Gastroesophageal sphincter (tissue), 4 donors: Measurements from ENCODE around the gene CMTM8. TPM values are rescaled to one million over a fixed set of nuclear protein-coding genes. Genes with fewer than 3 reads are reported as not detected.
A peak's percentile ranks its signal among the peaks of the same experiment; 100 is the strongest.

Experiments
- ATAC-seq: fragments of 150-250 bp; one replicate; pipeline ENCODE4 v1.9.1; 2016; ENCODE audit warnings: mild to moderate bottlenecking, moderate library complexity
- H3K27ac ChIP-seq, 4 donors: fragments of 200-600 bp; sonication (generic) in 3 of 4; 1 replicate in 3 of 4; 2 replicates in 1 of 4; pipeline ENCODE4 v1.5.1; 2016 to 2019
- H3K27me3 ChIP-seq: fragments of 200-600 bp; sonication (generic); one replicate; pipeline ENCODE4 v1.5.1; 2019
- H3K36me3 ChIP-seq, 2 donors: fragments of 200-600 bp; sonication (generic); one replicate each; pipeline ENCODE4 v1.5.1; 2019; ENCODE audit warnings: control low read depth in 1 of 2
- H3K4me1 ChIP-seq, 3 donors: fragments of 200-600 bp; sonication (generic); 1 replicate in 2 of 3; 2 replicates in 1 of 3; pipeline ENCODE4 v1.5.1; 2016 to 2019; ENCODE audit warnings: control low read depth in 2 of 3
- H3K4me3 ChIP-seq, 2 donors: fragments of 200-600 bp; sonication (generic); one replicate each; pipeline ENCODE4 v1.5.1; 2019; ENCODE audit warnings: mild to moderate bottlenecking in 1 of 2, moderate library complexity in 1 of 2
- H3K9me3 ChIP-seq, 3 donors: fragments of 200-600 bp; sonication (generic); one replicate each; pipeline ENCODE4 v1.5.1; 2017 to 2019; ENCODE audit warnings: control low read depth in 2 of 3
- CTCF ChIP-seq, 4 experiments: fragments of 200-600 bp in 2 of 4; fragments of 450-650 bp in 2 of 4; sonication (generic) in 1 of 4; IDR thresholded peaks; one replicate each; pipeline ENCODE4 v1.5.1; 2017 to 2019; ENCODE audit warnings: antibody characterized with exemption in 4 of 4, mild to moderate bottlenecking in 2 of 4, moderate library complexity in 2 of 4
- EP300 ChIP-seq: sonication (generic); formaldehyde crosslinking; IDR thresholded peaks from one replicate; pipeline ENCODE4 v1.6.1; 2017; ENCODE audit warnings: antibody characterized with exemption, mild to moderate bottlenecking
- POLR2A ChIP-seq, 2 donors: fragments of 450-650 bp; IDR thresholded peaks; one replicate each; pipeline ENCODE4 v1.6.1; 2017; ENCODE audit warnings: antibody characterized with exemption in 2 of 2, mild to moderate bottlenecking in 2 of 2, moderate library complexity in 1 of 2
- POLR2AphosphoS5 ChIP-seq: sonication (generic); formaldehyde crosslinking; IDR thresholded peaks from one replicate; pipeline ENCODE4 v1.6.1; 2017; ENCODE audit warnings: antibody characterized with exemption
- WGBS, 2 donors: methylation state at CpG; one replicate each; pipeline ENCODE4 v1.1.5; 2018; ENCODE audit warnings: low coverage in 1 of 2; 5-methylcytosine and 5-hydroxymethylcytosine counted together
- total RNA-seq, 4 donors: library from RNA; depleted of rRNA; stranded (reverse); fragments of >200 nt; gene quantifications; one replicate each; pipeline ENCODE4 v1.1.0, GENCODE V29; 2016

CMTM8 gene
- total RNA-seq, 4 donors from 2014 or later = 1.2 to 3.1 (median 1.6) TPM

DNA sequence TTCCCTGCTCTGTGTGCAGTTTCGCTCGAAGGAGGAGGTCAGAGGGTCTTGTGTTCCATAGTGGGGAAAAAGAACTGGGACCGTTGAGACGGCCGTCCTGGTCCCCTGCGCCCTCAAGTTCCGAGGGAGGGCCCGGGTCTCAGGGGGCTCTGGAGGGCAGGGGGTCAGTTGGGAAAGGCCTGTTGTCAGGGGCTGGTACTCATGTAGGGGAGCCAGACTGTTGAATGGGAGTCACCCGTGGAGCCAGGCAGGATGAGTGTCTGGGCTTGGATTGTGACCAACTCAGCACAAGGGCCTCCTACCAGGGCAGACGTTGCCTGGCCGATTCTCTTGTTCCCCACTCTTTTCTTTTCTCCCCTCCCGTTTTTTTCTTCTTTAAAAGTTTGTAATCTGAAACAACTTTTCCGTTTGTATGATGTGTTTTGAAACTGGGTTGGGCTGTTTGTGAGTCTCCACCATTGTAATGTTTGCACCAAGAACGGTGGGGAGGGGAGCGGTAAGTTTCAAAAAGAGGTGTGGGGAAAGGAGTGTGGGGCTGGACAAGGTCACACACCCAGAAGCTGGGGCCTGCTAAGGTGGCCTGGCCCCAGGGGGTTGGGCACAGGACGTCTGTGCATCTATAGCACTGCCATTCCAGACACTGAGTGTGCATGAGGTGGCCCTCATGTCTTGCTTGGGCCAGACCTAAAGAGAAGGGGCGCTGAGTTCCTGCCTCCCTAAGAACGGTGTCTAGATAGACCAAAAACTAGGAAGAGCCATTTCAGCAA is 154.2 kb downstream of the CMTM8 start:
- H3K9me3 ChIP-seq = no peaks in the 10 kb centered on the region
- peaks cover 0 to 23% (median 0%) of the 10 kb centered on the region in 3 donors for H3K4me1 ChIP-seq
- H3K27me3 ChIP-seq = no peaks in the 10 kb centered on the region
- 34 to 59% methylated on average over 3 to 5 of the region's 18 CpGs for WGBS, 2 donors
- H3K4me3 ChIP-seq = peak overlapping the region; percentile 43 to 80
- ATAC-seq = peak; percentile 37
- peak overlapping the region in 3 of 4 donors; percentile 68 to 83 (median 77) for H3K27ac ChIP-seq
- no peaks in the 10 kb centered on the region for H3K36me3 ChIP-seq
- TF ChIP-seq POLR2A (IDR thresholded peaks at IDR 0.05) (no peak), EP300 (no peak), POLR2AphosphoS5 (no peak), CTCF (IDR thresholded peaks at IDR 0.05) (no peak)

DNA sequence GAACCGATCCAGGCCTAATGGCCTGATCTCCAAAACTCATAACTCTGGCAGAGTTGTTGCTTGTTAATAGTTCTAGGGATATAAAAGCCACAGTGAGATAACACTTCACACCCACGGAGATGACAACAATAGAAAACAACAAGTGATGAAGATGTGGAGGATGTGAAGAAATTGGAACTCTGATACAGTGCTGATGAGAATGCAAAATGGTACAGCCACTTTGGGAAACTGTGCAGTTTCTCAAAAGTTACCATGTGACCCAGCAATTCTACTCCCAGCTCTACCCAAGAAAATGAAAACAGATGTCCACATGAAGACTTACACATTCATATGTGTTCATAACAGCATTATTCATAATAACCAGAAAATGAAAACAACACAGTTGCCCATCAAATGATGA is 157.0 kb downstream of the CMTM8 start:
- no peak for ATAC-seq
- no peaks in the 10 kb centered on the region for H3K36me3 ChIP-seq
- H3K4me3 ChIP-seq = no peak overlapping the region
- no peaks in the 10 kb centered on the region for H3K9me3 ChIP-seq
- H3K27me3 ChIP-seq = no peaks in the 10 kb centered on the region
- TF ChIP-seq POLR2AphosphoS5 (no peak), EP300 (no peak), CTCF (IDR thresholded peaks at IDR 0.05) (no peak), POLR2A (IDR thresholded peaks at IDR 0.05) (no peak)
- no peak overlapping the region for H3K27ac ChIP-seq
- peaks cover 0 to 35% (median 0%) of the 10 kb centered on the region in 3 donors for H3K4me1 ChIP-seq
- 67 to 68% methylated on average over 1 to 2 of the region's 2 CpGs for WGBS, 2 donors

GRCh38 chr3:32397941-32398340 is 159.5 kb downstream of the CMTM8 start:
- no peak for ATAC-seq
- H3K4me3 ChIP-seq = no peak overlapping the region
- no peaks in the 10 kb centered on the region for H3K9me3 ChIP-seq
- TF ChIP-seq EP300 = no peak
- TF ChIP-seq POLR2AphosphoS5 = no peak
- TF ChIP-seq CTCF (IDR thresholded peaks at IDR 0.05) = no peak
- TF ChIP-seq POLR2A (IDR thresholded peaks at IDR 0.05) = no peak
- WGBS, 2 donors = 43 to 62% methylated on average over 2 of the region's 2 CpGs
- no peaks in the 10 kb centered on the region for H3K36me3 ChIP-seq
- no peak overlapping the region for H3K27ac ChIP-seq
- no peaks in the 10 kb centered on the region for H3K27me3 ChIP-seq
- peaks cover 0 to 35% (median 6%) of the 10 kb centered on the region in 3 donors for H3K4me1 ChIP-seq

DNA sequence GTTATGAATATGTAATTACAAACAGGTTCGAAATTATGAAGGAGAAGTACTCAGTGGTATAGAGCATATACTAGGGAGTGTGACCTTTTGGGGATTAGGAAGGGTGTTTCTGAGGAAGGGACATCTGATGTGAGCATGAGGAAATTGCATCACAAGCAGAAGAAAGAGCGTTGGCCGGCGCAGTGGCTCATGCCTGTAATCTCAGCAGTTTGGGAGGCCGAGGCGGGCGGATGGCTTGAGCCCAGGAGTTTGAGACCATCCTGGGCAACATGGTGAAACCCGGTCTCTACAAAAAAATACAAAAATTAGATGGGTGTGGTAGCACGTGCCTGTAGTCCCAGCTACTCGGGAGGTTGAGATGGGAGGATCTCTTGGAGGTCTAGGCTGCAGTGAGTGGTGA is 160.1 kb downstream of the CMTM8 start:
- H3K9me3 ChIP-seq = no peaks in the 10 kb centered on the region
- H3K4me1 ChIP-seq = peaks cover 0 to 34% (median 6%) of the 10 kb centered on the region in 3 donors
- H3K27ac ChIP-seq = peak overlapping the region in 1 of 4 donors; percentile 20
- 58 to 76% methylated on average over 6 to 8 of the region's 10 CpGs for WGBS, 2 donors
- H3K4me3 ChIP-seq = no peak overlapping the region
- no peak for ATAC-seq
- no peaks in the 10 kb centered on the region for H3K27me3 ChIP-seq
- H3K36me3 ChIP-seq = no peaks in the 10 kb centered on the region
- no peak for TF ChIP-seq POLR2A (IDR thresholded peaks at IDR 0.05)
- no peak for TF ChIP-seq CTCF (IDR thresholded peaks at IDR 0.05)
- no peak for TF ChIP-seq EP300
- no peak for TF ChIP-seq POLR2AphosphoS5
